K562 (cell line): Measurements from ENCODE around the gene MOCS3. TPM values are rescaled to one million over a fixed set of nuclear protein-coding genes. Genes with fewer than 3 reads are reported as not detected.
A peak's percentile ranks its signal among the peaks of the same experiment; 100 is the strongest.

Experiments
- ATAC-seq: fragments of 200-7000 bp; cut with Tn5 transposase; 3 replicates; pipeline ENCODE4 v1.9.1; 2020; ENCODE audit warnings: moderate library complexity
- BruUV-seq: library from RNA; stranded (reverse); fragments of 400-500 nt; replicated peaks from 2 replicates; lab custom pipeline; 2021; lab: Mats Ljungman, UMichigan
- CTCF ChIA-PET: fragments of 300-600 bp; formaldehyde crosslinking; extraction: SDS; loops from one replicate; lab custom pipeline; 2021; ENCODE audit warnings: low intra/inter-chr PET ratio; lab: Yijun Ruan, JAX
- POLR2A ChIA-PET: fragments of 300-600, 350-650 bp; sonication (Branson Sonifier 250); formaldehyde crosslinking; extraction: SDS; loops from one replicate; lab custom pipeline; 2021; ENCODE audit warnings: antibody characterized with exemption, inconsistent platforms; lab: Yijun Ruan, JAX
- DNase-seq, 4 experiments: peaks; one replicate each; pipeline versions ENCODE4 v3.0.0 to v3.0.0-alpha.2; 2011 to 2018; ENCODE audit warnings: low spot score in 3 of 4, mixed read lengths in 3 of 4; ENCODE audit errors: extremely low read depth in 1 of 4
- FAIRE-seq: peaks from 2 replicates; lab custom pipeline; 2011; peaks lifted over from hg19 to GRCh38; lab: Jason Lieb, UNC
- H2AFZ ChIP-seq: 2 replicates; pipeline ENCODE4 v1.6.0; 2011; ENCODE audit warnings: low read depth, low read length, control low read depth, inconsistent platforms
- H3K27ac ChIP-seq: fragments of 200-600 bp; 3 replicates; pipeline ENCODE4 v1.8.0; 2011; ENCODE audit warnings: low read depth, mild to moderate bottlenecking, control low read depth, inconsistent platforms, low read length, moderate library complexity, mixed read lengths; ENCODE audit errors: extremely low read depth
- H3K27me3 ChIP-seq, 2 experiments: fragments of 300-600 bp in 1 of 2; 2 replicates in 1 of 2; 3 replicates in 1 of 2; pipeline versions ENCODE4 v1.6.0 to v1.8.0; 2011; ENCODE audit warnings: inconsistent platforms in 2 of 2, low read length in 2 of 2, mild to moderate bottlenecking in 1 of 2, mixed read lengths in 1 of 2, moderate library complexity in 1 of 2; ENCODE audit not compliant: control insufficient read depth in 2 of 2, insufficient read depth in 2 of 2
- H3K36me3 ChIP-seq: fragments of 300-600 bp; 3 replicates; pipeline ENCODE4 v1.8.0; 2011; ENCODE audit warnings: mild to moderate bottlenecking, low read length, inconsistent platforms; ENCODE audit not compliant: control insufficient read depth, insufficient read depth
- H3K4me1 ChIP-seq, 2 experiments: fragments of 200-600 bp in 1 of 2; replicated peaks in 1 of 2; 2 replicates in 1 of 2; 3 replicates in 1 of 2; pipeline versions ENCODE4 v1.5.1 to v1.8.0; 2011; ENCODE audit warnings: inconsistent platforms in 2 of 2, low read length in 2 of 2, mild to moderate bottlenecking in 1 of 2, mixed read lengths in 1 of 2, moderate library complexity in 1 of 2; ENCODE audit not compliant: control insufficient read depth in 2 of 2, insufficient read depth in 2 of 2
- H3K4me2 ChIP-seq: 2 replicates; pipeline ENCODE4 v1.6.1; 2011; ENCODE audit warnings: low read length, control low read depth, inconsistent platforms, mixed read lengths; ENCODE audit not compliant: insufficient read depth
- H3K4me3 ChIP-seq: fragments of 200-600 bp; sonication (generic), shearing (Covaris generic); 2 replicates; pipeline ENCODE4 v1.5.1; 2016; ENCODE audit warnings: control low read depth, inconsistent platforms
- H3K79me2 ChIP-seq: fragments of 200-600 bp; 3 replicates; pipeline ENCODE4 v1.8.0; 2011; ENCODE audit warnings: low read length, inconsistent platforms; ENCODE audit not compliant: control insufficient read depth, insufficient read depth
- H3K9ac ChIP-seq, 2 experiments: 2 replicates each; pipeline versions ENCODE4 v1.6.0 to v1.6.1; 2011; ENCODE audit warnings: low read depth in 2 of 2, low read length in 2 of 2, control low read depth in 1 of 2, inconsistent platforms in 1 of 2, mild to moderate bottlenecking in 1 of 2, mixed read lengths in 1 of 2; ENCODE audit not compliant: insufficient read depth in 1 of 2
- H3K9me1 ChIP-seq: one replicate; pipeline ENCODE4 v1.6.0; 2011; ENCODE audit warnings: inconsistent platforms, mild to moderate bottlenecking, low read length, moderate library complexity; ENCODE audit not compliant: control insufficient read depth, insufficient read depth
- H3K9me3 ChIP-seq: replicated peaks from 2 replicates; pipeline ENCODE4 v1.5.1; 2011; ENCODE audit warnings: low read depth, low read length, inconsistent platforms; ENCODE audit not compliant: control insufficient read depth, insufficient read depth
- H4K20me1 ChIP-seq: replicated peaks from 2 replicates; pipeline ENCODE4 v1.6.1; 2011; ENCODE audit warnings: low read length, inconsistent platforms, mixed read lengths; ENCODE audit not compliant: control insufficient read depth, insufficient read depth
- AFF4 ChIP-seq: sonication (generic); formaldehyde crosslinking; IDR thresholded peaks from 2 replicates; pipeline ENCODE4 v1.8.0; 2023; ENCODE audit warnings: mild to moderate bottlenecking, missing genetic modification reagents
- HMGXB4 ChIP-seq: sonication (generic); formaldehyde crosslinking; IDR thresholded peaks from 2 replicates; pipeline ENCODE4 v1.8.1; 2023; ENCODE audit warnings: mild to moderate bottlenecking, missing genetic modification reagents
- HOXB6 ChIP-seq: fragments of 250-450 bp; sonication (Bioruptor Pico); IDR thresholded peaks from 2 replicates; pipeline ENCODE4 v1.5.1; 2022; ENCODE audit warnings: mild to moderate bottlenecking, borderline replicate concordance
- MAZ ChIP-seq, 2 experiments: fragments of 450-650 bp in 1 of 2; sonication (generic) in 1 of 2; formaldehyde crosslinking; IDR thresholded peaks in 1 of 2; conservative IDR thresholded peaks in 1 of 2; 2 replicates each; pipeline versions ENCODE4 v1.4.0 to v1.5.0; 2020; ENCODE audit warnings: mild to moderate bottlenecking in 1 of 2, missing genetic modification reagents in 1 of 2
- MCM3 ChIP-seq: fragments of 450-650 bp; IDR thresholded peaks from 2 replicates; pipeline ENCODE4 v1.6.1; 2016
- MTA3 ChIP-seq: fragments of 450-650 bp; formaldehyde crosslinking; IDR thresholded peaks from 2 replicates; pipeline ENCODE4 v1.6.1; 2017; ENCODE audit warnings: mild to moderate bottlenecking, borderline replicate concordance
- SMAD3 ChIP-seq: fragments of 450-650 bp; formaldehyde crosslinking; conservative IDR thresholded peaks from 2 replicates; pipeline ENCODE4 v1.4.0; 2020; ENCODE audit warnings: mild to moderate bottlenecking
- TARDBP ChIP-seq: fragments of 450-650 bp; IDR thresholded peaks from 2 replicates; pipeline ENCODE4 v1.6.1; 2016
- TEAD4 ChIP-seq, 2 experiments: sonication (generic) in 1 of 2; formaldehyde crosslinking in 1 of 2; IDR thresholded peaks; 2 replicates each; pipeline versions ENCODE4 v1.6.1 to v1.8.0; 2012 to 2022; ENCODE audit warnings: borderline replicate concordance in 1 of 2, inconsistent platforms in 1 of 2, low read length in 1 of 2, mild to moderate bottlenecking in 1 of 2, missing genetic modification reagents in 1 of 2
- XRCC5 ChIP-seq: fragments of 200-400 bp; formaldehyde crosslinking; IDR thresholded peaks from 2 replicates; pipeline ENCODE4 v1.6.1; 2017; ENCODE audit warnings: low read depth, mild to moderate bottlenecking, low read length
- ZBTB26 ChIP-seq: fragments of 450-650 bp; formaldehyde crosslinking; IDR thresholded peaks from 2 replicates; pipeline ENCODE4 v1.4.0; 2022; ENCODE audit warnings: missing genetic modification characterization
- WGBS: fragments of 100-300 bp; shearing (Covaris generic); methylation state at CpG from one replicate; pipeline ENCODE4 v1.1.6; 2016; ENCODE audit warnings: low coverage, mixed read lengths; ENCODE audit not compliant: insufficient coverage; ENCODE audit errors: missing lambda C conversion rate; 5-methylcytosine and 5-hydroxymethylcytosine counted together
- in situ Hi-C: fragments of 300-500 bp; cut with MboI; formaldehyde crosslinking; loops from 4 replicates; pipeline ENCODE4 v1.15.0; 2018; ENCODE audit warnings: inconsistent platforms, mixed read lengths
- intact Hi-C: fragments of 100-400 bp; cut with micrococcal nuclease; formaldehyde crosslinking; loops from 2 replicates; pipeline ENCODE4 v1.14.2; 2022
- polyA plus RNA-seq, 8 experiments: library from polyadenylated mRNA; depleted of rRNA in 4 of 8; stranded (reverse) in 5 of 8; unstranded in 3 of 8; fragments of >200 nt; fragmentation: Nextera tagmentation in 2 of 8; fragmentation: Illumina TruSeq in 1 of 8; extraction: Ambion mirVana in 2 of 8; extraction: Trizol in 1 of 8; gene quantifications; 2 replicates each; pipeline versions ENCODE4 v1.2.1 to v1.2.3, GENCODE V29; 2011 to 2014; ENCODE audit warnings: inconsistent platforms in 1 of 8, missing spikeins in 1 of 8
- total RNA-seq, 7 experiments: library from RNA; depleted of rRNA in 6 of 7; stranded (reverse); fragments of >200 nt in 6 of 7; fragmentation: Illumina TruSeq in 2 of 7; extraction: Trizol in 2 of 7; gene quantifications; 2 replicates each; pipeline versions ENCODE4 v1.2.1 to v1.2.3, GENCODE V29; 2011 to 2021; ENCODE audit warnings: low replicate concordance in 1 of 7

Gene MOCS3
- total and polyA plus RNA-seq, 9 of the 15 experiments (the other 6 are each of a cell fraction or from before 2014, with no cell fraction given) = 0.70 to 6.2 (median 2.9) TPM

GRCh38 chr20:50928469-50928868 lies 30.1 kb upstream of the MOCS3 start (continued):
- no peak for TF ChIP-seq TARDBP
- TF ChIP-seq HOXB6 = no peak

GRCh38 chr20:50929299-50930138 lies 29.1 kb upstream of the MOCS3 start:
- H3K9me1 ChIP-seq = no peaks in the 10 kb centered on the region
- in situ Hi-C loops = loop anchor here (10.0 kb wide), 1 partner anchor 115 kb away; no protein-coding TSS in a partner anchor
- peak overlapping the region; percentile 86 to 88 for H3K9ac ChIP-seq
- POLR2A ChIA-PET = interaction anchor here (0.5 to 4.7 kb wide), 15 partner anchors 9 to 181 kb away, joined by 3 to 30 read pairs (median 5); partner anchors contain the start of genes BCAS4, DPM1 and MOCS3
- intact Hi-C loops = loop anchor here (1.0 to 2.0 kb wide), 2 partner anchors 111 to 135 kb away; partner anchors contain the start of gene BCAS4
- no peaks in the 10 kb centered on the region for H3K27me3 ChIP-seq
- peaks cover 73% of the 10 kb centered on the region for H3K36me3 ChIP-seq
- H3K27ac ChIP-seq = peak overlapping the region; percentile 88
- 6% methylated on average over 11 of the region's 13 CpGs for WGBS
- peak; percentile 80 to 98 (median 86) for DNase-seq
- ATAC-seq = peak; percentile 87
- peaks cover 62% of the 10 kb centered on the region for H3K79me2 ChIP-seq
- H2AFZ ChIP-seq = no peak overlapping the region; the same call in 1 of the 2 replicates
- no TSS peak for BruUV-seq
- CTCF ChIA-PET = interaction anchor here (0.6 to 3.3 kb wide), 7 partner anchors 29 to 139 kb away, joined by 3 to 28 read pairs (median 5); partner anchors contain the start of genes BCAS4, DPM1 and MOCS3
- peak; percentile 97 for FAIRE-seq
- H3K4me2 ChIP-seq = peak overlapping the region; percentile 85
- H3K9me3 ChIP-seq = no peaks in the 10 kb centered on the region
- peaks cover 12 to 19% of the 10 kb centered on the region in 2 experiments for H3K4me1 ChIP-seq
- peak overlapping the region; percentile 71 for H3K4me3 ChIP-seq
- peaks cover 13% of the 10 kb centered on the region for H4K20me1 ChIP-seq
- peak; percentile 81 for TF ChIP-seq SMAD3 (CRISPR knock-in tag)
- TF ChIP-seq HMGXB4 = peak; percentile 78; the same call in 1 of the 2 replicates
- TF ChIP-seq TEAD4 (IDR thresholded peaks at IDR 0.05; ENCODE audit: low read length) = peak; percentile 72
- no peak; the same call in 1 of the 2 replicates for TF ChIP-seq TEAD4 (CRISPR knock-in tag; IDR thresholded peaks at IDR 0.05; ENCODE audit: borderline replicate concordance)
- peak; percentile 85 to 97 for TF ChIP-seq MAZ (CRISPR knock-in tag; conservative IDR thresholded peaks at IDR 0.05 in 1 of 2, IDR thresholded peaks at IDR 0.05 in 1 of 2)
- peak; percentile 99 for TF ChIP-seq XRCC5
- no peak for TF ChIP-seq MCM3
- peak; percentile 76; the same call in 1 of the 2 replicates for TF ChIP-seq AFF4
- 0 out of 2 replicates have a peak, but pooled peaks have one; percentile 11 for TF ChIP-seq ZBTB26 (CRISPR knock-in tag)
- TF ChIP-seq MTA3 = 0 out of 2 replicates have a peak, but pooled peaks have one; percentile 68
